Activated effector memory CD4-positive, alpha-beta T cell treated with Interleukin-2 at 50 U/mL for 16 hours (primary cell): ENCODE data around the gene WTAP.
"Not testable (repeated sequence)": the region's sequence is repeated elsewhere in the genome, so short reads cannot be mapped to it uniquely, and the experiment has no call there.

ENCODE experiments used
- DNase-seq: peaks from one replicate; pipeline ENCODE4 v3.0.0-alpha.2; 2020

The WTAP gene

GRCh38 chr6:159726918-159727716, at the start of gene WTAP:
WTAP (plus strand) TSS chr6:159727506; CDS start chr6:159736266, 8,760 bp downstream.
- DNase-seq, result peak; percentile 96

GRCh38 chr6:159677506-159678165, 49.7 kb upstream of the WTAP start:
- no peak for DNase-seq

- no peak for DNase-seq
Observed at GRCh38 chr6:159678574-159678973, 48.7 kb upstream of the WTAP start.

GRCh38 chr6:159679091-159680077, 47.9 kb upstream of the WTAP start:
- no peak for DNase-seq

DNA sequence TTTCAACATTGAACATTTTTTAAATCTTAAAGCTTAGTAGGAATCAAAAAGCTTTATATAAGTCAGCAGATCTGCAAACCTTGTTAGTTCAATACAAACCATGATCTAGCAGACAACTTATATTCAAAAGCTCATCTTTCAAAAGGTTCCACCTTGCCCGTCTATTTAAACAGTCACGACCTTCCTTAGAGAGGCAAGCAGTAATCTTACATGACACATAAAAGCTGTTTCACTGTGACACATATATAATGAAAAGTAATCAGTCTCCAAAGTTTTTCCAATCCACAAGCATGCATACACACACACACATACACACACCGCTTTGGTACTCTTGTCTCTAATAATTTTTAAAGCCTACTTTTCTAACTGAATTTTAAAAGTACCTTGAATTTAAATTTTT, 47.2 kb upstream of the WTAP start:
- no peak for DNase-seq

- no peak for DNase-seq
Observed at GRCh38 chr6:159681191-159681880, 46.0 kb upstream of the WTAP start.

- DNase-seq, result no peak
Observed at GRCh38 chr6:159682295-159682694, 45.0 kb upstream of the WTAP start.

- no peak for DNase-seq
Observed at GRCh38 chr6:159682810-159683209, 44.5 kb upstream of the WTAP start.

GRCh38 chr6:159684013-159684304, 43.3 kb upstream of the WTAP start:
- DNase-seq, result no peak

DNA sequence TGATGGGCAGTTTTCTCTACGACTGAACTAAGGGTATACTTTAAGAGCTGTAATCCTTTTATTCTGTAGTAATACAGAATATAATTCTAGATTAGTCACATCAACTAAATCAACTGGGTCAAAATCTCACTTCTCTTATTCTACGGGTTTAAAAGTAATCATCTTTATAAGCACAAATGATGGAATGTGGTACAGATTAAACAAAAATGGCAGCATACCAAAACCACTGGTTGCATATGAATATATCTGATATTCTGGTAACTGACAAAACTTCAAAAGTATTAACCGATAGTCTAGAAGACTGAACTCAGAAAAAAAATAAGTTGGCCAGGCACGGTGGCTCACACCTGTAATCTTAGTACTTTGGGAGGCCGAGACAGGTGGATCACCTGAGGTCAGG, 41.3 kb upstream of the WTAP start:
- no peak for DNase-seq

GRCh38 chr6:159686703-159687102, 40.6 kb upstream of the WTAP start:
- no peak for DNase-seq

DNA sequence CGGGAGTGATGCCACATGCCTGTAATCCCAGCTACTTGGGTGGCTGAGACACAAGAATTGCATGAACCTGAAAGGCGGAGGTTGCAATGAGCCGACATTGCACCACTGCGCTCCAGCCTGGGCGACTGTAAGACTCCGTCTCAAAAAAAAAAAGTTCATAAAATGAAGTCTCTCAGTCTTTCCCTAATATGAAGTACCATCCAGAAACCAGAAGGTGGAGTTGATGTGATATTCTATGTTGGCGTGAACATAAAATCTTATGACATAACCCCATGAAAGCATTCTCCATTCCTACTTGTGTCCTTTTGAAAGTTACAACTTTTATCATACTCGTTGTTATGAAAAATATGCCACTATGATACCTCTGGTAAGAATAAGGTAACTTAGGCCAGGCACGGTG, 40.0 kb upstream of the WTAP start:
- DNase-seq, result no peak

GRCh38 chr6:159688266-159688905, 38.9 kb upstream of the WTAP start:
- no peak for DNase-seq

- DNase-seq, result no peak
Observed at GRCh38 chr6:159689001-159689400, 38.3 kb upstream of the WTAP start.

DNA sequence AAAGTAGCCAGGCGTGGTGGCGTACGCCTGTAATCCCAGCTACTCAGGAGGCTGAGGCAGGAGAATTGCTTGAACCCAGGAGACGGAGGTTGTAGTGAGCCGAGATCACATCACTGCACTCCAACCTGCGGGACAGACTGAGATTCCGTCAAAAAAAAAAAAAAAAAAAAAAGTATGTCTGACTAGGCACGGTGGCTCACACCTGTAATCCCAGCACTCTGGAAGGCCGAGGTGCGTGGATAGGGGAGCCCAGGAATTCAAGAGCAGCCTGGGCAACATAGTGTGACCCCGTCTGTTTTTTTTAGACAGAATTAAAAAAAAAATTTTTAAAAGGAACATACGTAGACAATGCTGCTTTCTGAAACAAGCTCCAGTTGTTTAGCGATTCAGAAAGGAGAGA, 37.2 kb upstream of the WTAP start:
- DNase-seq, result not testable (repeated sequence)

GRCh38 chr6:159691133-159691962, 36.0 kb upstream of the WTAP start:
- no peak for DNase-seq

GRCh38 chr6:159691963-159692287, 35.4 kb upstream of the WTAP start:
- no peak for DNase-seq

GRCh38 chr6:159692303-159693127, 34.8 kb upstream of the WTAP start:
- peak; percentile 43 for DNase-seq

- DNase-seq, result peak; percentile 84
Observed at GRCh38 chr6:159693128-159693893, 34.0 kb upstream of the WTAP start, which contains the start of gene SOD2. SOD2 (minus strand) TSS chr6:159693241; CDS start chr6:159693167, 74 bp downstream.
